GM13976 (cell line): ENCODE measurements around the gene PTPRM.

Experiments used
- DNase-seq: peaks from one replicate; pipeline ENCODE4 v3.0.0; 2012; ENCODE audit warnings: low spot score
- in situ Hi-C: fragments of 300-500 bp; cut with MboI; formaldehyde crosslinking; loops from one replicate; pipeline ENCODE4 v1.12.0; 2022; ENCODE audit warnings: low sequenced_read_pairs, mixed read lengths, inconsistent platforms; ENCODE audit not compliant: unreplicated experiment
- TF ChIP-seq, protein P1 (sequence below): IDR thresholded peaks from 2 replicates; pipeline ENCODE4 v1.5.1; 2012; ENCODE audit warnings: borderline replicate concordance, mild to moderate bottlenecking; ENCODE audit not compliant: insufficient read depth; ENCODE audit errors: extremely low read depth, missing control alignments, control extremely low read depth

PTPRM gene

DNA sequence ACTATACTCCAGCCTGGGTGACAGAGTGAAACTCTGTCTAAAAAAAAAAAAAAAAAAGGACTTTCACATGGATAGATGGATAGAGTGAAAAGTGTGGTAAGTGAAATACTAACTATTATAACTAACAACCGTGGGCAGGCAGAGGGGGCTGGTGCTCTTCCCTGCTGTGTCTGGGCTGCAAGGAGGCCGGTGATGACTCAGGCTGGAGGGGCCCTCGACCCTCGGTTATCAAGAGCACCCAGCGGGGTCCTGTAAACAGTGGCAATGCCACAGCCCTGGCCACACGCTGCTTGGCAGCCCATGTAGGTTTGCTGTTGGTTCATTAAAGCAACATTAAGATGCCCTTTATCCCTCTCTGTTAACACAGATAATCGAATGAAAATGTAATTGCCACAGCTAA, 857.4 kb downstream of the PTPRM start:
- TF ChIP-seq, protein P1, sequence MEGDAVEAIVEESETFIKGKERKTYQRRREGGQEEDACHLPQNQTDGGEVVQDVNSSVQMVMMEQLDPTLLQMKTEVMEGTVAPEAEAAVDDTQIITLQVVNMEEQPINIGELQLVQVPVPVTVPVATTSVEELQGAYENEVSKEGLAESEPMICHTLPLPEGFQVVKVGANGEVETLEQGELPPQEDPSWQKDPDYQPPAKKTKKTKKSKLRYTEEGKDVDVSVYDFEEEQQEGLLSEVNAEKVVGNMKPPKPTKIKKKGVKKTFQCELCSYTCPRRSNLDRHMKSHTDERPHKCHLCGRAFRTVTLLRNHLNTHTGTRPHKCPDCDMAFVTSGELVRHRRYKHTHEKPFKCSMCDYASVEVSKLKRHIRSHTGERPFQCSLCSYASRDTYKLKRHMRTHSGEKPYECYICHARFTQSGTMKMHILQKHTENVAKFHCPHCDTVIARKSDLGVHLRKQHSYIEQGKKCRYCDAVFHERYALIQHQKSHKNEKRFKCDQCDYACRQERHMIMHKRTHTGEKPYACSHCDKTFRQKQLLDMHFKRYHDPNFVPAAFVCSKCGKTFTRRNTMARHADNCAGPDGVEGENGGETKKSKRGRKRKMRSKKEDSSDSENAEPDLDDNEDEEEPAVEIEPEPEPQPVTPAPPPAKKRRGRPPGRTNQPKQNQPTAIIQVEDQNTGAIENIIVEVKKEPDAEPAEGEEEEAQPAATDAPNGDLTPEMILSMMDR, result no peak
- in situ Hi-C loops, result no loop called here
- no peak for DNase-seq

DNA sequence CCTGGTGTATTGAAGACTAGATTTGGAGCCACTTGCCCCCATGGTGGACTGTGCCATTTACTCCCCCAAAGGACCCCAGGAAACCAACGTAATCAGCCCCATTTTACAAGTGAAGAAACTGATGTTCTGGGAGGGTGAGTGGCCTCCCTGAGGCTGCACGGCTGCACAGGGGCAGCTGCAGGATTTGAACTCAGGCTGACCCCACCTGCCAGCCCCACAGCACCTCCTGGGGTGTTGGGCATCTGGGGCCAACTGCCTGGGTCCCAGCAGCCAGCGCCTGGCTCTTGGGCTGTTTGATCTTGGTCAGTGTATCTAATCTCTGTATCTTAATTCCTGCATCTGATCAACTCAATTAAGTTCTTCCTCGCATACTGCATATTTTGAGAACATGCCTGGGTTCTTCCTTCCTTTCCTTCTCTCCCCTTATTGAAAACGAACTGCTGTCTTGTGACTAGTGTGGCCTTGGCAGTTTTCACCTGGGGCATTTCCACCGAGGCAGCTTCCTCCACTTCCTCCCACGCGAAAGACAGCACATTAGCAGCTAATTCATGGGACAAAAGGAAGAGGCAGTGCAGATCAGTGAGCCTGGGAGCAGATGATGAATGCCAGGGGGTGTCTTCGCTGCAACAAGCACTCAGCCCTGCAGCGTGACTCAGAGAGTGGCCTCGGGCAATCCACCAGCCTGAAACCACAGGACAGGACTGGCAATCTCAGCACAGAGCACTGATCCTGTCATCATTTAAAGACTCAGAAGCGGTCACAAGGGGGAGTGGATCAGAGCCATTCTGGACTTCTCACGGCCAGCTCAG, 858.0 kb downstream of the PTPRM start:
- in situ Hi-C loops, result no loop called here
- TF ChIP-seq, protein P1, result no peak
- no peak for DNase-seq

DNA sequence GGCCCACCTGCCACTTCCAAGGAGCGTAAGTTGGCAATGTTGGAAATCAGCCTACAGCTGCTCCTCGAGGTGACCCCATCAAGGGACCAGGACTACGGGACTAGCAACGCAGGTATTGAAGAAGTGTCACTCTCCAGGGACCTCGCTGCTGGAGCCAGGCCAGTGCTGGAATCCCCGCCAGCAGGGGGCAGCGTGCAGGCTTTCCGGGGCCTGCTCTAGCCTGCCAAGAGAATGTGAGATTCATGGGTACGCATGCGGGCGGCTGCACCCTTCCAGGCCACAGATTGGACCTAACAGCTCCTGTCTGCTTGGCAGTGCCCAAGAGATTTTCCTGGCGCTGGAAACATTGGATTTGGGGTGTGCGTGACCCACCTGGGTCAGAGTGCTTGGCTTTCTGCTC, 859.3 kb downstream of the PTPRM start:
- DNase-seq, result no peak
- TF ChIP-seq, protein P1, result peak; percentile 6
- in situ Hi-C loops, result no loop called here

DNA sequence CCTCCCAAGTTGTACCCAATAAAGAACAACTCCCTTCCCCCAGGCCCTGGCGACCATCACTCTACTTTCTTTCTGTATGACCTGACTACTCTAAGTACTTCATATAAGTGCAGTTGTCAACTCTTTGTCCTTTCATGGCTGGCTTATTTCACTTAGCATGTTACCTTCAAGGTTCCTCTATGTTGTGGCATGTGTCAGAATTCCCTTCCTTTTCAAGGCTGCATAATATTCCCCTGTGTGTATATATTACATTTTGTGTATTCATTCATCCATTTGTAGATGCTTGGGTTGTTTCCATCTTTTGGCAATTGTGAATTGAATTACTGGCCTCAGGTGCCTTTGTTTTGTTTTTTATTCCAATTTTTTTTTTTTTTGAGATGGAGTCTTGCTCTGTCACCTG, 860.2 kb downstream of the PTPRM start:
- in situ Hi-C loops, result no loop called here
- TF ChIP-seq, protein P1, result no peak
- DNase-seq, result no peak

DNA sequence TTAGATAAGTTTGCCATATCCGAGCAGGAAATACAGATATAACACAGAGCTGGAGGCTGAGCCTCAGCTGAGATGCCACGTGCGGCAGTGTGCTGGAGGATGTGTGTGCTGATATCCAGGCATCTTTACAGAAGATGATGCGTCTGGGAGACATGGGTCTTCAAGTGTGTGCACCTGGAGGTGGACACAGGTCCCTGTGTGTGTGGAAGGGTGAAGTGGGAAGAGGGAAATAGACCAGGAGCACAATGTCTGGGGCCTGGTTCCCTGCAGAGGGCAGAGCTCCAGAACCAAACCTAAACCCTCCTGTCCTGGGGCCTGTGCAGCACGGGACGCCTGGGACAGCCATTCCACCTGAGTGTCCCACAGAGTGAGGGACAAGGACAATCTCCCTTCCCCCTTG, 861.8 kb downstream of the PTPRM start:
- TF ChIP-seq, protein P1, result no peak
- DNase-seq, result no peak
- in situ Hi-C loops, result no loop called here

GRCh38 chr18:8431036-8431435, 863.9 kb downstream of the PTPRM start:
- in situ Hi-C loops, result no loop called here
- TF ChIP-seq, protein P1, result no peak
- DNase-seq, result no peak
